ENCODE measurements around the gene TEX51. TPM values are rescaled to one million over a fixed set of nuclear protein-coding genes. Genes with fewer than 3 reads are reported as not detected.

TEX51 gene
- total and polyA plus RNA-seq, 12 donors, result not detected

- 82 to 86% (median 84%) methylated on average over 5 of the region's 5 CpGs for WGBS, 4 donors
- H3K4me1 ChIP-seq (replicated peaks in 1 of 2), result no peaks in the 10 kb centered on the region
- no peak for TF ChIP-seq POLR2A (IDR thresholded peaks at IDR 0.05)
- TF ChIP-seq CTCF (IDR thresholded peaks at IDR 0.05), result no peak
- no peaks in the 10 kb centered on the region for H3K9me3 ChIP-seq (replicated peaks in 1 of 3)
- H3K27me3 ChIP-seq, result no peaks in the 10 kb centered on the region
- intact Hi-C loops (cut with DNase I), result no loop called here
- peak in 1 of 7 donors; percentile 10 for DNase-seq
- H3K27ac ChIP-seq, result no peak overlapping the region
- H3K36me3 ChIP-seq (replicated peaks in 1 of 2), result no peaks in the 10 kb centered on the region
- no peak overlapping the region for H3K4me3 ChIP-seq
Observed at GRCh38 chr2:126905991-126906390, 7.3 kb downstream of the TEX51 start.

DNA sequence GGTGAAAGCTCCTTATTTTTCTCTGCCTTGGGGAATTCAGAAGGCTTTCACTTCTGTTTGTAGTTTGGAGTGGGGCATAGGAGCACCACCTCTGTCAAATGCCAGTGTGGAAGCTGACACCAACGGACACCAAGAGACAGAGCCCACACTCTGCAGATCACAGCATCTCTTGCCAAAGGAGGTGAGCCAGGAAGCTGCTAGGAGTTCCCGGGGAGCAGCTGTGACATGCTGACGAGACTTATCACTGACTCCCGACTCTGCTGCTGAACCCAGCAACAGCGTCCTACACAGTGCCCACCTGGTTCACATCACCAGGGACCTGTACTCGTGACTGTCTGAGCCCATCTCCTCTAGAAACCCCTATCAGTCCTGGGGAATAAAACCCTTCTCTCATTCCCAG, 8.1 kb downstream of the TEX51 start:
- Histone ChIP-seq H3K4me3 (no peak overlapping the region), H3K4me1 (replicated peaks in 1 of 2) (no peaks in the 10 kb centered on the region), H3K27ac (no peak overlapping the region), H3K27me3 (no peaks in the 10 kb centered on the region), H3K36me3 (replicated peaks in 1 of 2) (no peaks in the 10 kb centered on the region), H3K9me3 (replicated peaks in 1 of 3) (no peaks in the 10 kb centered on the region)
- DNase-seq, result peak in 2 of 7 donors; percentile 6 to 15
- 55 to 70% (median 60%) methylated on average over 6 of the region's 6 CpGs for WGBS, 4 donors
- TF ChIP-seq POLR2A (IDR thresholded peaks at IDR 0.05), result no peak
- no peak for TF ChIP-seq CTCF (IDR thresholded peaks at IDR 0.05)
- intact Hi-C loops (cut with DNase I), result no loop called here

DNA sequence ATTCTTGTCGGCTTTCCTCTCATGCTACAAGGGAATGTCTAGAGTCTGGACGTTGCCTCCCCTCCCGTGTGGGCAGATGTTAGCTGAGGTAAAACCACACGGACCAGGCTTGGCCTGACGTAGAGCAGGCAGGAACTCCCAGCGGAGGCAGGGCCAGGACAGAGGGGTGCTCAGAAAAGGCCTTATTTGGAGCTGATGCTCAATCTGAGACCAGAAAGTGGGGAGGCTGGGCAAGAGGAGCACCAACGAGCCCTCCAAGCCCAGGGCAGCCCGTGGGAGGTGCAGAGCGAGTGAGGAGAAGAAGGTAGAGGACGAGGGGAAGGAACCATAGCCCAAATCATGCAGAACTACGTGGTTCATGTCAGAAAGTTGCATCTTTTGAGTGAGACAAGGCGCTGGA, 9.0 kb downstream of the TEX51 start:
- H3K27ac ChIP-seq, result no peak overlapping the region
- H3K4me3 ChIP-seq, result no peak overlapping the region
- intact Hi-C loops (cut with DNase I), result no loop called here
- H3K27me3 ChIP-seq, result no peaks in the 10 kb centered on the region
- no peaks in the 10 kb centered on the region for H3K4me1 ChIP-seq (replicated peaks in 1 of 2)
- WGBS, 4 donors, result 67 to 76% (median 71%) methylated on average over 11 to 12 of the region's 12 CpGs
- DNase-seq, result peak in 1 of 7 donors; percentile 25
- no peaks in the 10 kb centered on the region for H3K36me3 ChIP-seq (replicated peaks in 1 of 2)
- H3K9me3 ChIP-seq (replicated peaks in 1 of 3), result no peaks in the 10 kb centered on the region
- TF ChIP-seq CTCF (IDR thresholded peaks at IDR 0.05), result no peak
- TF ChIP-seq POLR2A (IDR thresholded peaks at IDR 0.05), result no peak

GRCh38 chr2:126908721-126909177, 10.1 kb downstream of the TEX51 start:
- Histone ChIP-seq H3K4me1 (replicated peaks in 1 of 2) (no peaks in the 10 kb centered on the region), H3K27ac (no peak overlapping the region), H3K4me3 (no peak overlapping the region), H3K9me3 (replicated peaks in 1 of 3) (no peaks in the 10 kb centered on the region), H3K36me3 (replicated peaks in 1 of 2) (no peaks in the 10 kb centered on the region), H3K27me3 (no peaks in the 10 kb centered on the region)
- DNase-seq, result peak in 1 of 7 donors; percentile 4
- 48 to 65% (median 61%) methylated on average over 9 to 10 of the region's 10 CpGs for WGBS, 4 donors
- TF ChIP-seq POLR2A (IDR thresholded peaks at IDR 0.05) (no peak), CTCF (IDR thresholded peaks at IDR 0.05) (no peak)
- intact Hi-C loops (cut with DNase I), result no loop called here
